HL-60/S4 (cell line): Measurements from ENCODE around the gene LRRC63.

Experiments used
- in situ Hi-C: fragments of 300-500 bp; cut with MboI; formaldehyde crosslinking; loops from 2 replicates; pipeline ENCODE4 v1.14.3; 2022; ENCODE audit warnings: low sequenced_read_pairs

The LRRC63 gene

GRCh38 chr13:46211483-46212351 is at the start of gene LRRC63:
Gene LRRC63 (plus strand): TSS chr13:46211928. CDS start chr13:46213035, 1,107 bp downstream.
- in situ Hi-C loops: no loop called here

DNA sequence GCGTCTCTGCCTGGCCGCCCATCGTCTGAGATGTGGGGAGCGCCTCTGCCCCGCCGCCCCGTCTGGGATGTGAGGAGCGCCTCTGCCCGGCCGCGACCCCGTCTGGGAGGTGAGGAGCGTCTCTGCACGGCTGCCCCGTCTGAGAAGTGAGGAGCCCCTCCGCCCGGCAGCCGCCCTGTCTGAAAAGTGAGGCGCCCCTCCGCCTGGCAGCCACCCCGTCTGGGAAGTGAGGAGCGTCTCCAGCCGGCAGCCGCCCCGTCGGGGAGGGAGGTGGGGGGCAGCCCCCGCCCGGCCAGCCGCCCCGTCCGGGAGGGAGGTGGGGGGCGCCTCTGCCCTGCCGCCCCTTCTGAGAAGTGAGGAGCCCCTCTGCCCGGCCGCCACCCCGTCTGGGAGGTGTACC is 49.0 kb upstream of the LRRC63 start:
- in situ Hi-C loops: loop anchor here (25.0 kb wide), 1 partner anchor 125 kb away; no protein-coding TSS in a partner anchor

GRCh38 chr13:46164661-46165060 is 47.1 kb upstream of the LRRC63 start:
- in situ Hi-C loops: loop anchor here (25.0 kb wide), 1 partner anchor 123 kb away; no protein-coding TSS in a partner anchor

DNA sequence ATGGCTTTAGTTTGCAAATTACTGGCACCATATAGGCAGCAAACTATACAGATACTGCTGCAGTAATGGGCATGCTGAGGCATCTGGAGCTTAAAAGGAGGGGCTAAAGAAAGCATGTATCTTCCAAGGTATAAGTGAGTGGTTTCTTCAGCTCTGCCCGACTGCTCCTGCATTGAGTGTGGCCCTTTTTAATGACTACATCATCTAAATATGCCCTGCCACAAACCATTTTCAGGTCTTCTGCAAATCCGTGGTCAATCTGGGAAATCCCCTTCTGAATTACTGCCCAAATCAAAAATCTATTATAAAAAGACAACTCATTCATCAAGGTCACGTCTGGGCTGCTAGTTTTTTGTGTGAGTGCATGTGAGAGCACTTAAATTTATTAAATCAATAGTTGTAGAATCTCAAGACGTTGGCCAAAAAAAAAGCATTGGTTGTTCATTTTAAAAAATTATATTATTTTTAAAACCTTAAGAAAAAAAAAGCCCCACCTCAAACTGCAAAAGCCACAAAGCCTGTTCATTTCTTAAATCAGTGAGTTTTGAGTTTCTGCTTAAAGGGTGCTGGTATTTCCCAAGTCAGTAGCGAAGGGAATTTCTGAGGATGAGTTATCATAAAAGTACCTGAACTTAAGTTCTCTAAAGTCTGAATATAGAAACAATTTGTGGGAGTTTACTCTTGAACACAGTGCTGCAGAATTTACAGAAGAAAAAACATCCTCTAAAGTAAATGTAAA is 46.1 kb upstream of the LRRC63 start:
- in situ Hi-C loops: loop anchor here (25.0 kb wide), 1 partner anchor 122 kb away; no protein-coding TSS in a partner anchor

GRCh38 chr13:46166224-46166584 is 45.5 kb upstream of the LRRC63 start:
- in situ Hi-C loops: loop anchor here (25.0 kb wide), 1 partner anchor 121 kb away; no protein-coding TSS in a partner anchor

DNA sequence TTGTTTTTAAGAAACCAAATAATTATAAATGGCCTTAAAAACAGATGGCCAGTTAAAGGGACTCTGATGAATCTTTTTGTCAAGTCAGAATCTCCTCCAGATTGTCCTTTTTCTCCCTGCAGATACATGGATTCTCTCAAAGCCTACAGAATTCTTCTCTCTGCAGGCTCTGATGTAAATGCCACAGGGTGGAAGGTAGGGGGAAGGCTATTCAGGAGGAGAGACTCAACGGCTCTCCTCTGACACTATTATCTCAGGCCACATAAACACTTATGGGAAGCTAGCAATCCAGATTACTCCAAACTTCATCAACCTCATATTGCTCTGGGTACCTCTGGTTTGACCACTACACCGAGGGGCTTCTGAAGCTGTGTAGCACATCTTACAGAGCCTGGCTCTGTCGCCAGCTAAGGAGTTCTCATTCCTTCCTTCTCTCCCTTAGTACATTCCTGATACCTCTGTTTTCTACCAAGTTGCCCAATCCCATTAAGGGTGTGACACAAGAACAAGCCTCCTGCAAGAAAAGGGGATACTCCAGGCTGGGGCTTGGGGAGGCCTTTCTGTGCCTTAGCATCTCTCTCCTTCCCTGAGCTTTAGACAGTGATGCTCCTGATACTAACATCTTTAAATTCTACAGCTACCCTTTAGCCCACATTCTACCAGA is 44.6 kb upstream of the LRRC63 start:
- in situ Hi-C loops: loop anchor here (25.0 kb wide), 1 partner anchor 120 kb away; no protein-coding TSS in a partner anchor

DNA sequence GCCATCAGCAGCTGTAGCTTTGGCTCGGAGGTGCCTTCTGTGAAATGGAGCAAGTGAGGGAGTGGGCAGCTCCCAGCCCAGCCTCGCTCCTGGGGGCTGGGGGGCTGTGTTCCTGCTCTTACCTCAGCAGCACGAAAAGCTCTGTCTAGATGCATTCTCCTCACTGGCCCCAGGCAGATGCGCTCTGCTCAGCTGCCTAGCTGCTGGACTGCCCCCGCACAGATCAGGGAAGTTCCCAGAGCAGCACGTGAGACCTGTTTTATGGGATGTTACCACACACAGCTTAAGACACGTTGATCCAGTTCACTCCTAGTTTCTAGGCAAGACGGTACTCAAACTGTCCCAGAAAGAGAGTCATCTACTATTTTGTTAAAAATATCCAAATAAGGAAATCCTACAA is 43.4 kb upstream of the LRRC63 start:
- in situ Hi-C loops: loop anchor here (25.0 kb wide), 1 partner anchor 119 kb away; no protein-coding TSS in a partner anchor

DNA sequence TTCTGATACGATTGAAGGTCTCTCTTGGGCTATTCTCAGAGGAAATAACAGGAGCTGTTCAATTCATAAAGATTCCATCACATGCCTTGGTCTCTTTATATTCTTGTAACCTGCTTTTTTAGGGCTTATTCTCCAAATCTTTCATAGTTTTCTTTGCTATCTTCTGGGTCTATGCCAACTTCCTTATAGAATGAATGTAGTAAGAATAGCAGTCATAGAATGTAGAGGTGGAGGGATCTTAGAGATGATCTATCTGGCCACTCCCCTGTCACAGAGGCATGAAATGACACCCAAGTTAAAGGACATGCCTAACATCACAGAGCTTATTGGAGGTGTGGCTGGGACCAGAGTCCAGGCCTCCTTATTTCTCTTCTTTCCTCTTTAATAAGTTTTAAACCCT is 42.9 kb upstream of the LRRC63 start:
- in situ Hi-C loops: loop anchor here (25.0 kb wide), 1 partner anchor 119 kb away; no protein-coding TSS in a partner anchor

GRCh38 chr13:46169758-46170157 is 42.0 kb upstream of the LRRC63 start:
- in situ Hi-C loops: loop anchor here (25.0 kb wide), 1 partner anchor 118 kb away; no protein-coding TSS in a partner anchor

- in situ Hi-C loops: loop anchor here (25.0 kb wide), 1 partner anchor 117 kb away; no protein-coding TSS in a partner anchor
These were observed 41.5 kb upstream of the LRRC63 start for GRCh38 chr13:46170268-46170667.

DNA sequence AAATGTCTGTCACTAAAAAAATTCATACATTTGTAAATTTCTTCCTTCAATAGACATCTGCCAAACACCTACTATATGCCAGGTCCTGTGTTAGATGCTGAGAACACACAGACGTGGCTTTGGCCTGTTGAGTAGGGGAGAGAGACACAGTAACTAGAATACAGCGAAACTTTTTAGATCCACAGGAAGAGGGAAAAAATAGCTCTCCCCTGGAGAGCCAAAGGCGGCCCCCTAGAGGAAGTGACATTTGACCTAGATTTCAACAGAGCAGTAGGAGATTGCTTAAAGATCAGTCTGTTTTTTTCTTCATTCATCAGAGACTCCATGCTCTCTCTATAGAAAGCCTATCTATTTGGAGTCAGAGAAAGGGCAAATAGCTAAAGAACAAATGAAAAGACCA is 41.0 kb upstream of the LRRC63 start:
- in situ Hi-C loops: loop anchor here (25.0 kb wide), 1 partner anchor 117 kb away; no protein-coding TSS in a partner anchor

GRCh38 chr13:46171217-46171616 is 40.5 kb upstream of the LRRC63 start:
- in situ Hi-C loops: loop anchor here (25.0 kb wide), 1 partner anchor 116 kb away; no protein-coding TSS in a partner anchor

- in situ Hi-C loops: loop anchor here (25.0 kb wide), 1 partner anchor 116 kb away; no protein-coding TSS in a partner anchor
These were observed 40.0 kb upstream of the LRRC63 start for GRCh38 chr13:46171739-46172138.

DNA sequence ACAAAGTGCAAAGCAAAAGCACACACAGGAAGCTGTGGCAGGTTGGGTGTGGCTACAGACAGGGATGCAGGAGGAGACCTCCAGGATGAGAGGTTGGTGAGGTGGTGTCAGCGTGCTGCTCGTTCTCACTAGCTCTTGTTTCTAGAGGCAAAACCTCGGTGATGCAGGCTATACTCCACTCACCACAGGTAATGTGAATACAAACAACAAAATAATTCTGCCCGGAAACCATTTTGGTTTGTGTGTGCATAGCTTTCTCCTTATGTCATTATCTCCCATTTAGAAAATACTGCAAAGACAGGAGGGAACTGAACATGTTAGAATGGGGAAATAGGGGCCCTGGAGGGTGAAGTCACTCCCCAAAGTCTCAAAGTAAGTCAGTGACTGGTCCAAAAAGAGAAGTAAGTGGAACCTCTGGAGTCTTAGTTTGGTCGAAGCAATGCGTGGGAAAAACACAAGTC is 39.2 kb upstream of the LRRC63 start:
- in situ Hi-C loops: loop anchor here (25.0 kb wide), 1 partner anchor 115 kb away; no protein-coding TSS in a partner anchor

DNA sequence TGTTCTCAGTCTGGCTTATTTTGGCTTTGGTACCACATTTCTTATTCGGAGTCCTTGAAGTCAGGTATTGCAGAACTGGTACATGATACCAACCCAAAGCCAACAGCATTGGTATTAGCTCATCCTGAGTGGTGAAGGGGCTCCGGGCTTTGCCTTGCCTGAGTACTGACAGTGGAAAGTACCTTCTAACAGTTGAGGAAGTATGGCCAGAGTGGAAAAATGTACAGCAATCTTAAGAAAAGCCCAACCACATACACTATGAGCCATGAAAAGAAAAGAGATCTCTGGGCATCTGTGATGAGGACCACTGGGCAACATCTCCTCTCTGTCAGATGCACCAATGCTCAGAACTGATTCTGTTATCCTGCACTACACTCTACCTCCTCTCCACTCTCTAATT is 38.1 kb upstream of the LRRC63 start:
- in situ Hi-C loops: loop anchor here (25.0 kb wide), 1 partner anchor 114 kb away; no protein-coding TSS in a partner anchor

DNA sequence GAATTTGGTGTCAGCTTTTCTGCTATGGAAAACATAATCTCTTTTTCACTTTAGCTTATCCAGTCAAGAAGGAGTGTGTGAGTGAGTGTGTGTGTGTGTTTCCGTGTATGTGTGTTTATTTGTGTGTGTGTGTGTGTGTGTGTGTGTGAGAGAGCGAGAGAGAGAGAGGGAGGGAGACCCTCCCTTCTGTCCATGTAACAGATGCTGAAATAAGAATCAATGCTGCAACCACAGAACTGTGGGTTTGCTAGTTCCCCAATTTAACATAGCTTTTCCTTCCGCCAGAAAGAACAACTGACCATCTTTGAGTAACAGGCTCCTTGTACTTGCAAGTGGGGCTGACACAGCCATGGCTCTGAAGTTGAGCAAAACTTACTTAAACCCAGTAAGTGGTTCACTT is 35.0 kb upstream of the LRRC63 start:
- in situ Hi-C loops: no loop called here

- in situ Hi-C loops: no loop called here
These were observed 33.6 kb upstream of the LRRC63 start for GRCh38 chr13:46178143-46178542.

GRCh38 chr13:46178821-46179220 is 32.9 kb upstream of the LRRC63 start:
- in situ Hi-C loops: no loop called here

DNA sequence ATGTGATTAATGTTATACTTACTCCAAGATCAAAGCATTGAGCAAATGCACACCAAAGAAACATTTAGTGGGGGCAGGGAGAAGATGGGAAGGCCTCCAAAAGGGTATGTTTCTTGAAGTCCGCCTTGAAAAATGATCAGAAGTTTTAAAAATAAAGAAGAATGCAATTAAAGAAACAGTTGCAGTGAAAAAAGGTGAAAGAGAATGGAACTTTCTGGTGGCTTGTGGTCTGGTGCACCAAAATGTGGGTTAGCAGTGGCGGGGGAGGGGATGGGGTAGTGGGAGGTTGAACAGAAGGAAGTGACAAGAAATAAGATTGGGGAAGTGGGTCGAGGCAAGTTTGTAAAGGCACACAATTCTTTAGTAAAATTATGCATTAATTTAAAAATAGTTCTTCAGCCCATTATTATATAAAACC is 32.2 kb upstream of the LRRC63 start:
- in situ Hi-C loops: no loop called here
